NT2/D1 (cell line): ENCODE measurements around the gene ALPK3.

ENCODE experiments used
- SUZ12 ChIP-seq: IDR thresholded peaks from 2 replicates; pipeline ENCODE4 v1.6.1; 2011; ENCODE audit not compliant: insufficient read length, insufficient read depth; ENCODE audit errors: extremely low read depth
- YY1 ChIP-seq: IDR thresholded peaks from 2 replicates; pipeline ENCODE4 v1.6.1; 2011; ENCODE audit not compliant: insufficient read length, insufficient read depth
- ZNF274 ChIP-seq: IDR thresholded peaks from 2 replicates; pipeline ENCODE4 v1.6.1; 2011; ENCODE audit warnings: mild to moderate bottlenecking, low read depth, low read length

DNA sequence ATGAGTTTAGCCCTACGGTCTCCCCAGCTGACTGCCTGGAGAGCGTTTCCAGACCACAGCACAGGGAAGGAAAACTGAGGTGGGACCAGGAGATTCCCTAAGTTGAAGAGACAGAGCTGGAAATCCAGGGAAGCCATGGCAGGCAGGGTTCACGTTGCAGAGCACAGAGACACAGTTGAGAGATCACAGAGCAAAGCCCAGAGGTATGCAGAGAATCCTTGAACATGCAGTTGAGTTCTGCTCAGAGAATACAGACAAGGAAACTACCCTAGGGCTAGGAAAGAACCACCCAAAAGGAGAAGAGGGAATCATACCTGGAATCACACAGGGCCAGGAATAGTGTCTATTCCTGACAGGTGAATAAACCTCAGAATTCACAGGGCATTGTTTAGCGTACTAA lies 81.6 kb downstream of the ALPK3 start:
- TF ChIP-seq YY1 (no peak), ZNF274 (no peak), SUZ12 (no peak)
